HCT116 (cell line): ENCODE results near the gene ANKRD39.

Source experiments
- CEBPB ChIP-seq: IDR thresholded peaks from 2 replicates; pipeline ENCODE4 v1.6.1; 2012; ENCODE audit warnings: low read depth
- EZH2 ChIP-seq: fragments of 200-600 bp; sonication (generic); IDR thresholded peaks from 2 replicates; pipeline ENCODE4 v1.6.1; 2017; ENCODE audit warnings: antibody characterized with exemption, mixed run types
- EZH2phosphoT487 ChIP-seq: fragments of 200-600 bp; IDR thresholded peaks from 2 replicates; pipeline ENCODE4 v1.6.1; 2018; ENCODE audit warnings: antibody characterized with exemption, borderline replicate concordance
- POLR2A ChIP-seq: IDR thresholded peaks from 2 replicates; pipeline ENCODE4 v1.7.0; 2011; ENCODE audit warnings: borderline replicate concordance; ENCODE audit not compliant: insufficient read depth, insufficient read length; ENCODE audit errors: extremely low read depth
- POLR2AphosphoS5 ChIP-seq: IDR thresholded peaks from 2 replicates; pipeline ENCODE4 v1.6.1; 2011; ENCODE audit warnings: mild to moderate bottlenecking, low read depth, low read length, moderate library complexity
- RAD21 ChIP-seq: IDR thresholded peaks from 2 replicates; pipeline ENCODE4 v1.6.1; 2012; ENCODE audit warnings: low read depth, mild to moderate bottlenecking
- TF ChIP-seq, protein P1 (sequence below), 3 experiments: fragments of 200-600 bp in 1 of 3; sonication (generic) in 1 of 3; IDR thresholded peaks in 2 of 3; conservative IDR thresholded peaks in 1 of 3; 2 replicates each; pipeline ENCODE4 v1.5.1; 2012 to 2017; ENCODE audit warnings: low read depth in 2 of 3, low read length in 2 of 3, antibody characterized with exemption in 1 of 3, borderline replicate concordance in 1 of 3, control low read depth in 1 of 3, mild to moderate bottlenecking in 1 of 3, mixed read lengths in 1 of 3, mixed run types in 1 of 3, moderate library complexity in 1 of 3; ENCODE audit not compliant: insufficient read depth in 1 of 3
- TF ChIP-seq, protein P2 (sequence below): IDR thresholded peaks from 2 replicates; pipeline ENCODE4 v1.6.1; 2012

- TF ChIP-seq, protein P1, sequence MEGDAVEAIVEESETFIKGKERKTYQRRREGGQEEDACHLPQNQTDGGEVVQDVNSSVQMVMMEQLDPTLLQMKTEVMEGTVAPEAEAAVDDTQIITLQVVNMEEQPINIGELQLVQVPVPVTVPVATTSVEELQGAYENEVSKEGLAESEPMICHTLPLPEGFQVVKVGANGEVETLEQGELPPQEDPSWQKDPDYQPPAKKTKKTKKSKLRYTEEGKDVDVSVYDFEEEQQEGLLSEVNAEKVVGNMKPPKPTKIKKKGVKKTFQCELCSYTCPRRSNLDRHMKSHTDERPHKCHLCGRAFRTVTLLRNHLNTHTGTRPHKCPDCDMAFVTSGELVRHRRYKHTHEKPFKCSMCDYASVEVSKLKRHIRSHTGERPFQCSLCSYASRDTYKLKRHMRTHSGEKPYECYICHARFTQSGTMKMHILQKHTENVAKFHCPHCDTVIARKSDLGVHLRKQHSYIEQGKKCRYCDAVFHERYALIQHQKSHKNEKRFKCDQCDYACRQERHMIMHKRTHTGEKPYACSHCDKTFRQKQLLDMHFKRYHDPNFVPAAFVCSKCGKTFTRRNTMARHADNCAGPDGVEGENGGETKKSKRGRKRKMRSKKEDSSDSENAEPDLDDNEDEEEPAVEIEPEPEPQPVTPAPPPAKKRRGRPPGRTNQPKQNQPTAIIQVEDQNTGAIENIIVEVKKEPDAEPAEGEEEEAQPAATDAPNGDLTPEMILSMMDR (IDR thresholded peaks at IDR 0.05 in 2 of 3, conservative IDR thresholded peaks at IDR 0.05 in 1 of 3; ENCODE audit: borderline replicate concordance in 1 of 3, insufficient read depth in 1 of 3, low read depth in 2 of 3, low read length in 2 of 3), result no peak
- TF ChIP-seq EZH2phosphoT487 (no peak), CEBPB (no peak), EZH2 (no peak), POLR2A (no peak), POLR2AphosphoS5 (no peak), RAD21 (no peak)
- TF ChIP-seq, protein P2, sequence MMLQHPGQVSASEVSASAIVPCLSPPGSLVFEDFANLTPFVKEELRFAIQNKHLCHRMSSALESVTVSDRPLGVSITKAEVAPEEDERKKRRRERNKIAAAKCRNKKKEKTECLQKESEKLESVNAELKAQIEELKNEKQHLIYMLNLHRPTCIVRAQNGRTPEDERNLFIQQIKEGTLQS, result no peak
These were observed 35.0 kb downstream of the ANKRD39 start for GRCh38 chr2:96822786-96823185.
